Progenitor cell of endocrine pancreas (in vitro differentiated cells): ENCODE results near the gene TNRC6B. TPM values are rescaled to one million over a fixed set of nuclear protein-coding genes. Genes with fewer than 3 reads are reported as not detected.

Source experiments
- DNase-seq: peaks from one replicate; pipeline ENCODE4 v3.0.0; 2021; ENCODE audit warnings: low spot score; ENCODE audit not compliant: unreplicated experiment
- H3K27ac Mint-ChIP-seq: 2 replicates; pipeline ENCODE4 v1.8.0; 2021; ENCODE audit warnings: mild to moderate bottlenecking, moderate library complexity, mixed read lengths
- H3K27me3 Mint-ChIP-seq: 2 replicates; pipeline ENCODE4 v1.8.0; 2021; ENCODE audit warnings: mixed read lengths
- H3K36me3 Mint-ChIP-seq: 2 replicates; pipeline ENCODE4 v1.8.0; 2022; ENCODE audit warnings: mixed read lengths; ENCODE audit not compliant: insufficient read depth
- H3K4me1 Mint-ChIP-seq: 2 replicates; pipeline ENCODE4 v1.8.0; 2021; ENCODE audit warnings: low read depth, mixed read lengths
- H3K4me3 Mint-ChIP-seq: 2 replicates; pipeline ENCODE4 v1.8.0; 2021; ENCODE audit warnings: low read depth, mild to moderate bottlenecking, moderate library complexity, mixed read lengths
- H3K9me3 Mint-ChIP-seq: 2 replicates; pipeline ENCODE4 v1.8.0; 2021; ENCODE audit warnings: low read depth, mixed read lengths
- CTCF ChIP-seq: fragments of 200-600 bp; sonication (generic); IDR thresholded peaks from one replicate; pipeline ENCODE4 v1.5.0; 2021; ENCODE audit warnings: antibody characterized with exemption, mild to moderate bottlenecking; ENCODE audit not compliant: unreplicated experiment
- total RNA-seq: library from RNA; stranded (reverse); gene quantifications from 2 replicates; pipeline ENCODE4 v1.2.1, GENCODE V29; 2021

Gene TNRC6B
- total RNA-seq, 1 donor from 2014 or later = 73.2 TPM

- H3K27ac Mint-ChIP-seq = peak overlapping the region; percentile 8
- H3K9me3 Mint-ChIP-seq = no peaks in the 10 kb centered on the region
- peaks cover 28% of the 10 kb centered on the region for H3K36me3 Mint-ChIP-seq
- no peak for DNase-seq
- H3K27me3 Mint-ChIP-seq = no peaks in the 10 kb centered on the region
- TF ChIP-seq CTCF = no peak
- H3K4me3 Mint-ChIP-seq = no peak overlapping the region
- H3K4me1 Mint-ChIP-seq = peaks cover 11% of the 10 kb centered on the region
Observed at GRCh38 chr22:40256516-40256915, 78.8 kb downstream of the TNRC6B start.

GRCh38 chr22:40258017-40258416, 80.3 kb downstream of the TNRC6B start:
- Mint-ChIP-seq H3K27ac (no peak overlapping the region), H3K36me3 (peaks cover 31% of the 10 kb centered on the region), H3K4me3 (no peak overlapping the region)

GRCh38 chr22:40258501-40258915, 80.8 kb downstream of the TNRC6B start:
- Mint-ChIP-seq H3K27ac (peak overlapping the region; percentile 46), H3K36me3 (peaks cover 31% of the 10 kb centered on the region), H3K27me3 (no peaks in the 10 kb centered on the region), H3K4me1 (peaks cover 8% of the 10 kb centered on the region), H3K9me3 (no peaks in the 10 kb centered on the region), H3K4me3 (no peak overlapping the region)
- no peak for TF ChIP-seq CTCF
- DNase-seq = no peak

More at GRCh38 chr22:40258017-40258416, 80.3 kb downstream of the TNRC6B start:
- Mint-ChIP-seq H3K27me3 (no peaks in the 10 kb centered on the region), H3K4me1 (peaks cover 8% of the 10 kb centered on the region), H3K9me3 (no peaks in the 10 kb centered on the region)
- no peak for TF ChIP-seq CTCF
- no peak for DNase-seq

- Mint-ChIP-seq H3K4me1 (peaks cover 2% of the 10 kb centered on the region), H3K4me3 (no peak overlapping the region), H3K27ac (no peak overlapping the region), H3K36me3 (peaks cover 43% of the 10 kb centered on the region), H3K9me3 (no peaks in the 10 kb centered on the region), H3K27me3 (no peaks in the 10 kb centered on the region)
- TF ChIP-seq CTCF = no peak
- DNase-seq = no peak
Observed at GRCh38 chr22:40261783-40262182, 84.1 kb downstream of the TNRC6B start.

- Mint-ChIP-seq H3K27me3 (no peaks in the 10 kb centered on the region), H3K4me1 (peaks cover 2% of the 10 kb centered on the region), H3K4me3 (no peak overlapping the region), H3K36me3 (peaks cover 38% of the 10 kb centered on the region), H3K9me3 (no peaks in the 10 kb centered on the region), H3K27ac (no peak overlapping the region)
- no peak for DNase-seq
- TF ChIP-seq CTCF = no peak
Observed at GRCh38 chr22:40263191-40263590, 85.5 kb downstream of the TNRC6B start.
